ENCODE data around the gene TFF2.

GRCh38 chr21:42324896-42325295 is 25.9 kb downstream of the TFF2 start:
- no peak for TF ChIP-seq PATZ1 (CRISPR knock-in tag; IDR thresholded peaks at IDR 0.05; ENCODE audit: borderline replicate concordance)
- TF ChIP-seq ZFP30 (CRISPR knock-in tag; IDR thresholded peaks at IDR 0.05) = no peak
- TF ChIP-seq TCF4 (CRISPR knock-in tag; IDR thresholded peaks at IDR 0.05; ENCODE audit: borderline replicate concordance) = no peak
- no peak for TF ChIP-seq GLIS3 (CRISPR knock-in tag; IDR thresholded peaks at IDR 0.05)
- no peak for TF ChIP-seq ZNF8 (CRISPR knock-in tag; IDR thresholded peaks at IDR 0.05)
- TF ChIP-seq RARB (CRISPR knock-in tag; IDR thresholded peaks at IDR 0.05) = no peak
- no peak for TF ChIP-seq ARNTL (CRISPR knock-in tag; IDR thresholded peaks at IDR 0.05; ENCODE audit: borderline replicate concordance, low read depth)
- no peak for TF ChIP-seq PPARA (CRISPR knock-in tag; IDR thresholded peaks at IDR 0.05; ENCODE audit: borderline replicate concordance)
- TF ChIP-seq ZFP3 (CRISPR knock-in tag; IDR thresholded peaks at IDR 0.05) = no peak
- TF ChIP-seq CREB5 (CRISPR knock-in tag; IDR thresholded peaks at IDR 0.05; ENCODE audit: low read depth) = no peak
- no peak for TF ChIP-seq ZNF565 (CRISPR knock-in tag; conservative IDR thresholded peaks at IDR 0.05; ENCODE audit: low read depth)

All from SK-N-SH treated with all-trans-retinoic acid at 6 μM for 48 hours (cell line).